Left hindlimb (tissue), 1 donor: Measurements from ENCODE around the gene GPR55.
A peak's percentile ranks its signal among the peaks of the same experiment; 100 is the strongest.
"Not testable (repeated sequence)": the region's sequence is repeated elsewhere in the genome, so short reads cannot be mapped to it uniquely, and the experiment has no call there.

Experiments
- DNase-seq: peaks from one replicate; pipeline ENCODE4 v3.0.0-alpha.2; 2018

GPR55 gene, protein sequence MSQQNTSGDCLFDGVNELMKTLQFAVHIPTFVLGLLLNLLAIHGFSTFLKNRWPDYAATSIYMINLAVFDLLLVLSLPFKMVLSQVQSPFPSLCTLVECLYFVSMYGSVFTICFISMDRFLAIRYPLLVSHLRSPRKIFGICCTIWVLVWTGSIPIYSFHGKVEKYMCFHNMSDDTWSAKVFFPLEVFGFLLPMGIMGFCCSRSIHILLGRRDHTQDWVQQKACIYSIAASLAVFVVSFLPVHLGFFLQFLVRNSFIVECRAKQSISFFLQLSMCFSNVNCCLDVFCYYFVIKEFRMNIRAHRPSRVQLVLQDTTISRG

DNA sequence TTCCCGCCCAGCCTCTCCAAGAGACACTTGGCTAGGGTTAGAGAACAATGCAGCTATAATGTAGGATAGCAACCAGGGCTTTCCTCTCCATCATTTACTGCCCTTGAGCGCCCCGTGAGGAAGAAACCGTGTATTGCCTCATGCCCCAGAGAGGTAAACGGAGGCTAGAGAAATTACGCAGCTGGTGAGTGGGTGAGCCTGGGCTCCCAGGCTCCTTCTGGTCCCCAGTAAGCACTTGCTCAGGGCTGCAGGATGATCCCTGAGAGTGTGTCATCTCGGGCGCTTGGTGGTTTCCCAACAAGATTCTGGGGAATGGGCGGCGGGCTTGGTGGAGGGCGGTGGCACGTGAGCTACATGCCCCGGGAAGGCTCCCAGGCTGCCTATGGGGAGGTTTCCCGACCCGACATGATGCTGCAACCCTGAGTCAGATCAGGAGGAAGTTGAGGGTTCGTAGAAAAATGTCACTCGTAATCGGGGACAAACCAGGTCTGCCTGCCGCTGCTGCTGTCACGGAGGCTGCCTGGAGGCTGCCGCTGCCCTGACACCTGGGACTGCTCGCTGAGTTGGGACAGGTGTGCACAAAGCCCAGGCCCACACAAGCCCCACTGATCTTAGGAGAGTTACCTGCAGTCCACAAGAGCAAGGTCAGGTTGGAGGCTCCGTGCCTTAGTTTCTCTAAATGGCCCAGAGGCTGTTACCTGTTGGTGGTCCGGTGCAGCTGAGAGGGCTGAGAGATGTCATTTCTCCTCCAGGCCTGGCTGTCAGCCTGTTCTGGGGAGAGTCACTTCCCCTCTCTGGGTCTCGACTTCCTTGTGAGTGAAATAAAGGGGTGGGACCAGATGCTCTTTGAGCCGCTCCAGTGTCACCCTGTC lies at the start of gene GPR55:
GPR55 (minus strand) TSS at position 773 of the 872 bp plus-strand sequence. CDS start 14,280 bp downstream, outside the sequence.
- no peak for DNase-seq

- DNase-seq, result no peak
Measured at GRCh38 chr2:230974096-230974913, 49.3 kb upstream of the GPR55 start.

DNA sequence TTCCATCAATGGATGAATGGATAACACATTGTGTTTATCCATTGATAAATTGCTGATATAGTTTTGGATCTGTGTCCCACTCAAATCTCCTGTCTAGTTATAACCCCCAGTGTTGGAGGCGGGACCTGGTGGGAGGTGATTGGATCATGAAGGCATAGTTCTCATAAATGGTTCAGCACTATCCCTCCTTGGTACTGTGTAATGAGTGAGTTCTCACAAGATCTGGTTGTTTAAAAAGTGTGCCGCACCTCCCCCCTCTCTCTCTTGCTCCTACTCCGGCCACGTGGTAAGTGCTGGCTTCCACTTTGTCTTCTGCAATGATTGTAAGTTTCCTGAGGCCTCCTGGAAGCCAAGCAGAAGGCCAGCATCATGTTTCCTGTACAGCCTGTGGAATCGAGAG lies 47.0 kb upstream of the GPR55 start:
- DNase-seq, result no peak

DNA sequence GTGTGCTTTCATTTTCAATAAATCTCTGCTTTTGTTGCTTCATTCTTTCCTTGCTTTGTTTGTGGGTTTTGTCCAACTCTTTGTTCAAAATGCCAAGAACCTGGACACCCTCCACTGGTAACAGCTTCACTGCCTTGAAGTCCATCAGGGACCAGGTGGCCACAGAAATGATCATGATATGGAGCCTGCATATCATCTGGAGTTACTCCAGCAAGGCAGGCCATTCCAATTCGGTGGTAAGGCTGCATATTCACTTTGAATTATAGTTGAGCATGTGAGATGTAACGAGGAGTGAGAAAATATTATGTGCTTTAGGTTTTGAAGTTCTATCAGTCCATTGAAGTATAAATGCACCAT lies 44.6 kb upstream of the GPR55 start:
- DNase-seq, result no peak

GRCh38 chr2:230968921-230969658 lies 44.0 kb upstream of the GPR55 start:
- no peak for DNase-seq

- DNase-seq, result not testable (repeated sequence)
Measured at GRCh38 chr2:230968314-230968713, 43.3 kb upstream of the GPR55 start.

DNA sequence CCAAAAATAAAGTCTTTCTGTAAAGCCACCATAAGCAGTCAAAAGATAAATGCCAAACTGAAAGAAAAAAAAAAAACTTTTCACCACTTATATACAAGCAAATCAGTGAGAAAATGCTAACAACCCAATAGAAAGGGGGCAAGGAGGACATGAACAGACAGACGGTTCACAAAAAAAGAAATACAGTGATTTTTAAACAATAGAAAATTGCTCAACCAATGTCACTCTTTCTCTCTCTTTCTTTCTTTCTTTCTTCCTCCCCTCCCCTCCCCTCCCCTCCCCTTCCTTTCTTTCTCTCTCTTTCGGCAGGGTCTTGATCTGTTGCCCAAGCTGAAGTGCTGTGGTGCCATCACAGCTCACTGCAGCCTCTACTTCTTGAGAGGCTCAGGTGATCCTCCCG lies 42.1 kb upstream of the GPR55 start:
- no peak for DNase-seq

DNA sequence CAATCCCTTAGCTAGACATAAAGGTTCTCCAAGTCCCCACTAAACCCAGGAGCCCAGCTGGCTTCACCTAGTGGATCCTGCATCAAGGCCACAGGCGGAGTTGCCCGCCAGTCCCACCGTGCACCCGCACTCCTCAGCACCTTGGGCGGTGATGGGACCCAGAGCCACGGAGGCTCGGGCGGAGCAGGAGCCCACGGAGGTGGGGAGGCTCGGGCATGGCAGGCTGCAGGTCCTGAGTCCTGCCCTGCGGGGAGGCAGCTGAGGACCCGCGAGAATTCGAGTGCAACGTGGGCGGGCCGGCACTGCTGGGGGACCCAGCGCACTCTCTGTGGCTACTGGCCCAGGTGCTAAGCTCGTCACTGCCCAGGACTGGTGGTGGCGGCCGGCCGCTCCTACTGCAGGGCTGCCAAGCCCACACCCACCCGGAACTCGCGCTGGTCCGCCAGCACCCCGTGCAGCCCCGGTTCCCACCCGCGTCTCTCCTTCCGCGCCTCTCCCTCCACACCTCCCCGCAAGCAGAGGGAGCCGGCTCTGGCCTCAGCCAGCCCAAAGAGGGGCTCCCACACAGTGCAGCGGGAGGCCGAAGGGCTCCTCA lies 39.2 kb upstream of the GPR55 start:
- DNase-seq, result no peak

- DNase-seq, result no peak
Measured at GRCh38 chr2:230961091-230961491, 36.0 kb upstream of the GPR55 start.

DNA sequence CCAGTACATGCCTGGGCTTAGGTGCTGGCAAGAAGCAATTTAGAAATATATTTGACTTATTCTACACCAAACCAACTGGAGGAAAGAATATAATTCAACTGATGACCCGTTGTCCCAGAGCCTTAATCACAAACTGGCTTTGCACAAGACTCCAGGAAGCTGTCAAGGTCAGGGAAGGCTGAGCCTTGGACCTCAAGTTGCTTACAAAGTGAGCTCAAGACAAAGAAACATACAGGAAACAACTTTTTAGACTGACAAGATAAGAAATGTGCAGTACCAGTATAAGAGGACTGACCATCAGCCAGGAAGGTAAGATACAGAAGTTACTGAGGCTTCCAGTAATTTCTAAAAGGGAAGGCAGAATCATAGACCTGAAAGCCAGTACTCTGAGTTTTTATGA lies 35.0 kb upstream of the GPR55 start:
- DNase-seq, result no peak

- no peak for DNase-seq
Measured at GRCh38 chr2:230958820-230959756, 34.0 kb upstream of the GPR55 start.

DNA sequence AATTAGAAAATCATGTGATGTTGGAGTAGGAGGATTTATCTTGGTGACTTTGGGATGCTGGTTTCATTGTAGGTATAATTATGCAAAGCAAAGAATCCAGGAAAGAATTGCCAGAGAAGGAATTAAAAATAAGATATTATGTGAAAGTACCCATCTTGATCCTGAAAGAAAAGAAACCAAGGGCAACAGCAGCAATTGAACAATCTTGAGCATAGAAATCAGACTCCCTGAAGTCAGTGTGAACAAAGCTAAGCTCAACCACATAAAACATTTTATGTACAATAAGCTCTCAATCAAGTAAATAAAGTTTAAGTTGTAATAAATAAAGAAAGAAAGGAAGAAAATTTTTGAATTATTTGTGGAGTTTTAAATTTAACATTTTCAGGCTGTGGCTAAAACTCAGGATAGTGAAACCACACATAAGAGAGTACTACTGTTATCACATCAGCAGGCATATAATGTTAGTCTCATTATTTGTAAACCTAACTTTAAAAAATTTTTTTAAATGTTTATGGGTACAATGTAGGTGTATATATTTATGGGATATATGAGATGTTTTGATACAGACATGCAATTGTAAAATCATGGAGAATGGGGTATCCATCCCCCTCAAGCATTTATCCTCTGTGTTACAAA lies 32.8 kb upstream of the GPR55 start:
- no peak for DNase-seq

DNA sequence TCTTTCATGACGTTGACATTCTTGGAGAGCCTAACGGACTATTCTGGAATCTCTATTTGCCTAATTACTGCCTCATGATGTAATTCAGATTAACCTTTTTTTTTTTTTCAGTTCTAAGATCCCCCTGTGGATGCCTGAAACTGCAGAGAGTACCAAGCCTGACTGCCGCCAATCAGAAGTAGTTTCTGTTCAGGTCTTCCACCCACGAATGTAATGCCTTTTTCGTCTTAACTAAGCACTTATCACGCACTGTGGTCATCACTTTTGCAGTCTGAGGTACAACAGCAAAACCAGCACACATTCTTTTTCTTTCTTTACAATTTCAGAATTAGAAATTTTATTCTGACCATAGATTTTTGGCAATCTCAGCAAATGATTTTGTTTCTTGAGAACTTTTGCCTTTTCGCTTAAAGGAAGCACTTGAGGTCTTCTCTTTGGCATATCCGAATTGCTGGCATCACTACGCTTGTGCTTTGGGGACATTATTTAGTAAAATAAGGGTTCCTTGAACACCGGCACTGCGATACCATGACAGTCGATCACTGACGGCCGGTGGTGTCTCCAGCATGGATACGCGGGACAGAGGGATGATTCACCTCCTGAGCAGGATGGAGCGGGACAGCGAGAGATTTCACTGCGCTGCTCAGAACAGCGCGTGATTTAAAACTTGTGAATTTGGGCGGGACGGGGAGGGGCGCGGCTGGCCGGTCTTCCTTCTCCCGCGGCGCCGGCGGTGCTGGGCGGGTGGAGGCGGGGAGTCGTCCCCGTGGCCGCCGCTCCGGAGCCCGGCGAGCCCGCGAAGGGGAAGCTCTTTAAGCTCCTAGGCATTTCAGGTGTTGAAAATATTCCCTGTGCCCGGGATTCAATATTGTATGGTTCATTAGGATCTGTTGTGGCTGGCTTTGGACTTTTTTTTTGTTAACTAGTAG lies 32.0 kb upstream of the GPR55 start:
- peak; percentile 58 for DNase-seq

- DNase-seq, result no peak
Measured at GRCh38 chr2:230955163-230955737, 30.2 kb upstream of the GPR55 start.

- no peak for DNase-seq
Measured at GRCh38 chr2:230954746-230955145, 29.7 kb upstream of the GPR55 start.

GRCh38 chr2:230953845-230954244 lies 28.8 kb upstream of the GPR55 start:
- no peak for DNase-seq

GRCh38 chr2:230952226-230952956 lies 27.3 kb upstream of the GPR55 start:
- no peak for DNase-seq

GRCh38 chr2:230951396-230951795 lies 26.4 kb upstream of the GPR55 start:
- DNase-seq, result no peak
